HepG2 (cell line): ENCODE measurements around the gene POLR1H. TPM values are rescaled to one million over a fixed set of nuclear protein-coding genes. Genes with fewer than 3 reads are reported as not detected.

Source experiments
- BCLAF1 ChIP-seq: fragments of 450-650 bp; IDR thresholded peaks from 2 replicates; pipeline ENCODE4 v1.6.1; 2017; ENCODE audit warnings: mild to moderate bottlenecking
- IKZF1 ChIP-seq: fragments of 450-650 bp; IDR thresholded peaks from 2 replicates; pipeline ENCODE4 v1.7.1; 2016
- PRMT3 ChIP-seq: sonication (generic); formaldehyde crosslinking; IDR thresholded peaks from 2 replicates; pipeline ENCODE4 v1.8.1; 2022; ENCODE audit warnings: low read depth, mild to moderate bottlenecking, moderate library complexity, missing genetic modification reagents, borderline replicate concordance
- RNF219 ChIP-seq: sonication (generic); formaldehyde crosslinking; IDR thresholded peaks from 2 replicates; pipeline ENCODE4 v1.5.0; 2020; ENCODE audit warnings: mild to moderate bottlenecking, missing genetic modification reagents
- SAP130 ChIP-seq: IDR thresholded peaks from 2 replicates; pipeline ENCODE4 v1.6.1; 2016; ENCODE audit warnings: low read depth
- UBTF ChIP-seq: sonication (generic); formaldehyde crosslinking; IDR thresholded peaks from 2 replicates; pipeline ENCODE4 v1.4.0; 2020; ENCODE audit warnings: mild to moderate bottlenecking, missing genetic modification reagents
- ZBTB26 ChIP-seq: IDR thresholded peaks from 2 replicates; pipeline ENCODE4 v1.6.1; 2016; ENCODE audit warnings: missing compliant biosample characterization, missing genetic modification reagents, borderline replicate concordance
- ZNF225 ChIP-seq: sonication (generic); formaldehyde crosslinking; IDR thresholded peaks from 2 replicates; pipeline ENCODE4 v1.4.0; 2020; ENCODE audit warnings: mild to moderate bottlenecking, missing genetic modification reagents
- ZNF230 ChIP-seq: sonication (generic); formaldehyde crosslinking; IDR thresholded peaks from 2 replicates; pipeline ENCODE4 v1.4.0; 2020; ENCODE audit warnings: mild to moderate bottlenecking, missing genetic modification reagents
- ZNF234 ChIP-seq: sonication (generic); formaldehyde crosslinking; conservative IDR thresholded peaks from 2 replicates; pipeline ENCODE4 v1.5.1; 2020; ENCODE audit warnings: mild to moderate bottlenecking, missing genetic modification reagents
- ZNF280B ChIP-seq: sonication (generic); formaldehyde crosslinking; IDR thresholded peaks from 2 replicates; pipeline ENCODE4 v1.5.0; 2020; ENCODE audit warnings: missing genetic modification reagents, mild to moderate bottlenecking, borderline replicate concordance
- ZNF350 ChIP-seq: sonication (generic); formaldehyde crosslinking; IDR thresholded peaks from 2 replicates; pipeline ENCODE4 v1.4.0; 2020; ENCODE audit warnings: mild to moderate bottlenecking, low read depth, missing genetic modification reagents, borderline replicate concordance
- ZNF354B ChIP-seq: sonication (generic); formaldehyde crosslinking; IDR thresholded peaks from 2 replicates; pipeline ENCODE4 v1.8.0; 2022; ENCODE audit warnings: mild to moderate bottlenecking, missing genetic modification reagents
- ZNF784 ChIP-seq: sonication (generic); formaldehyde crosslinking; IDR thresholded peaks from 2 replicates; pipeline ENCODE4 v1.5.1; 2020; ENCODE audit warnings: missing genetic modification reagents, mild to moderate bottlenecking, borderline replicate concordance
- polyA plus RNA-seq, 8 experiments: library from polyadenylated mRNA; depleted of rRNA in 3 of 8; stranded (reverse) in 7 of 8; unstranded in 1 of 8; fragments of >200 nt; fragmentation: Illumina TruSeq in 4 of 8; extraction: Trizol in 4 of 8; gene quantifications; 2 replicates each; pipeline versions ENCODE4 v1.2.1 to v1.2.3, GENCODE V29; 2011 to 2016; ENCODE audit warnings: low read depth in 4 of 8, missing spikeins in 1 of 8, mixed read lengths in 1 of 8; ENCODE audit not compliant: insufficient read depth in 1 of 8
- total RNA-seq, 5 experiments: library from RNA; depleted of rRNA; stranded (reverse); fragments of >200 nt; fragmentation: Illumina TruSeq; extraction: Trizol; gene quantifications; 2 replicates each; pipeline ENCODE4 v1.2.3, GENCODE V29; 2016; ENCODE audit warnings: low read depth in 1 of 5

POLR1H gene
- total and polyA plus RNA-seq, 2 of the 13 experiments (the other 11 are each of a cell fraction or from before 2014, with no cell fraction given) = 61.4 to 79.8 TPM

- TF ChIP-seq ZNF280B (CRISPR knock-in tag) (peak; percentile 86; the same call in 1 of the 2 replicates), ZNF350 (CRISPR knock-in tag) (peak; percentile 68; the same call in 1 of the 2 replicates), ZBTB26 (CRISPR knock-in tag) (peak; percentile 72; the same call in 1 of the 2 replicates), ZNF225 (CRISPR knock-in tag) (no peak; the same call in 1 of the 2 replicates), IKZF1 (no peak), RNF219 (CRISPR knock-in tag) (no peak), ZNF784 (peak; percentile 54; the same call in 1 of the 2 replicates), ZNF234 (no peak), ZNF230 (CRISPR knock-in tag) (peak; percentile 59), PRMT3 (CRISPR knock-in tag) (peak; percentile 86; the same call in 1 of the 2 replicates), BCLAF1 (no peak), ZNF354B (CRISPR knock-in tag) (no peak), UBTF (peak; percentile 94), SAP130 (CRISPR knock-in tag) (peak; percentile 90)
Measured at GRCh38 chr6:30101444-30102413, 40.7 kb downstream of the POLR1H start (continued).
